Esophagus squamous epithelium (tissue), 5 donors: ENCODE results near the gene RPS29. TPM values are rescaled to one million over a fixed set of nuclear protein-coding genes. Genes with fewer than 3 reads are reported as not detected.
A peak's percentile ranks its signal among the peaks of the same experiment; 100 is the strongest.

ENCODE experiments used
- DNase-seq: peaks from one replicate; lab custom pipeline; 2025; lab: John Stamatoyannopoulos, UW
- H3K27ac ChIP-seq, 4 donors: fragments of 200-600 bp; sonication (generic); one replicate each; pipeline ENCODE4 v1.5.1; 2016 to 2019; ENCODE audit warnings: mild to moderate bottlenecking in 1 of 4
- H3K27me3 ChIP-seq, 4 donors: fragments of 200-600 bp; sonication (generic); 1 replicate in 3 of 4; 2 replicates in 1 of 4; pipeline versions ENCODE4 v1.5.1 to v1.6.0; 2017 to 2021; ENCODE audit warnings: antibody characterized with exemption in 1 of 4
- H3K36me3 ChIP-seq, 3 donors: fragments of 200-600 bp; sonication (generic); one replicate each; pipeline ENCODE4 v1.5.1; 2016 to 2019
- H3K4me1 ChIP-seq, 3 donors: fragments of 200-600 bp; sonication (generic); one replicate each; pipeline ENCODE4 v1.5.1; 2017 to 2019
- H3K4me3 ChIP-seq, 4 donors: fragments of 200-600 bp; sonication (generic); 1 replicate in 3 of 4; 2 replicates in 1 of 4; pipeline ENCODE4 v1.5.1; 2016 to 2019; ENCODE audit warnings: mild to moderate bottlenecking in 2 of 4, moderate library complexity in 1 of 4
- H3K9me3 ChIP-seq, 3 donors: fragments of 200-600 bp; sonication (generic); one replicate each; pipeline ENCODE4 v1.5.1; 2016 to 2019
- POLR2A ChIP-seq, 4 donors: fragments of 450-650 bp; IDR thresholded peaks; one replicate each; pipeline ENCODE4 v1.6.1; 2017; ENCODE audit warnings: antibody characterized with exemption in 4 of 4, mild to moderate bottlenecking in 4 of 4, moderate library complexity in 3 of 4
- WGBS, 2 donors: methylation state at CpG; one replicate each; pipeline ENCODE4 v1.1.5; 2018; 5-methylcytosine and 5-hydroxymethylcytosine counted together
- intact Hi-C: fragments of 100-400 bp; cut with DNase I; formaldehyde crosslinking; loops from one replicate; pipeline ENCODE4 v1.15.0; 2022
- total RNA-seq, 4 donors: library from RNA; depleted of rRNA; stranded (reverse); fragments of >200 nt; gene quantifications; one replicate each; pipeline ENCODE4 v1.1.0, GENCODE V29; 2016
- TF ChIP-seq, protein P1 (sequence below), 6 experiments: fragments of 450-650 bp in 4 of 6; fragments of 200-600 bp in 2 of 6; sonication (generic) in 2 of 6; IDR thresholded peaks; one replicate each; pipeline ENCODE4 v1.5.1; 2016 to 2019; ENCODE audit warnings: antibody characterized with exemption in 6 of 6, mild to moderate bottlenecking in 4 of 6, moderate library complexity in 4 of 6
- donor health status: DM: yes; HTN: yes; CAD: no.

The RPS29 gene
- over 10,000 TPM in 1 of 4 donors, 1,000 to 10,000 TPM in 2, 100 to 1,000 TPM in 1; 911 to 13,326 (median 8,997) TPM for total RNA-seq

- TF ChIP-seq POLR2A (IDR thresholded peaks at IDR 0.05), result peak in 3 of 4 donors; percentile 92 to 96 (median 94)
- TF ChIP-seq, protein P1, sequence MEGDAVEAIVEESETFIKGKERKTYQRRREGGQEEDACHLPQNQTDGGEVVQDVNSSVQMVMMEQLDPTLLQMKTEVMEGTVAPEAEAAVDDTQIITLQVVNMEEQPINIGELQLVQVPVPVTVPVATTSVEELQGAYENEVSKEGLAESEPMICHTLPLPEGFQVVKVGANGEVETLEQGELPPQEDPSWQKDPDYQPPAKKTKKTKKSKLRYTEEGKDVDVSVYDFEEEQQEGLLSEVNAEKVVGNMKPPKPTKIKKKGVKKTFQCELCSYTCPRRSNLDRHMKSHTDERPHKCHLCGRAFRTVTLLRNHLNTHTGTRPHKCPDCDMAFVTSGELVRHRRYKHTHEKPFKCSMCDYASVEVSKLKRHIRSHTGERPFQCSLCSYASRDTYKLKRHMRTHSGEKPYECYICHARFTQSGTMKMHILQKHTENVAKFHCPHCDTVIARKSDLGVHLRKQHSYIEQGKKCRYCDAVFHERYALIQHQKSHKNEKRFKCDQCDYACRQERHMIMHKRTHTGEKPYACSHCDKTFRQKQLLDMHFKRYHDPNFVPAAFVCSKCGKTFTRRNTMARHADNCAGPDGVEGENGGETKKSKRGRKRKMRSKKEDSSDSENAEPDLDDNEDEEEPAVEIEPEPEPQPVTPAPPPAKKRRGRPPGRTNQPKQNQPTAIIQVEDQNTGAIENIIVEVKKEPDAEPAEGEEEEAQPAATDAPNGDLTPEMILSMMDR (IDR thresholded peaks at IDR 0.05), result peak in 1 of 6 experiments; percentile 35
- Histone ChIP-seq H3K4me1 (peaks cover 9 to 42% (median 19%) of the 10 kb centered on the region in 3 donors), H3K27me3 (no peaks in the 10 kb centered on the region), H3K9me3 (no peaks in the 10 kb centered on the region), H3K4me3 (peak within 1 kb of the TSS; percentile 78 to 96 (median 94)), H3K36me3 (peaks cover 0 to 29% (median 0%) of the 10 kb centered on the region in 3 donors), H3K27ac (peak within 1 kb of the TSS; percentile 95 to 98 (median 96))
- intact Hi-C loops, result no loop called here
- WGBS, 2 donors, result 0 to 1% methylated on average over 39 to 48 of the region's 55 CpGs
- DNase-seq, result peak; percentile 89
Observed at GRCh38 chr14:49585803-49586672, at the start of gene RPS29. RPS29 (minus strand) TSS chr14:49586380; CDS start chr14:49586346, 34 bp downstream.

GRCh38 chr14:49634547-49635334 is 48.6 kb upstream of the RPS29 start, which contains the start of gene DNAAF2:
DNAAF2 (minus strand) TSS chr14:49635244; CDS start chr14:49635149, 95 bp downstream.
- intact Hi-C loops, result loop anchor here (5.0 kb wide), 1 partner anchor 133 kb away; the partner anchor contains the start of gene KLHDC2
- WGBS, 2 donors, result 0% methylated on average over 2 of the region's 80 CpGs; no CpG with 5 or more reads in 1 of the 2 donors
- peak within 1 kb of the TSS; percentile 94 to 99 (median 98) for H3K27ac ChIP-seq
- TF ChIP-seq, protein P1 (IDR thresholded peaks at IDR 0.05), result no peak
- no peak for TF ChIP-seq POLR2A (IDR thresholded peaks at IDR 0.05)
- H3K9me3 ChIP-seq, result no peaks in the 10 kb centered on the region
- H3K27me3 ChIP-seq, result no peaks in the 10 kb centered on the region
- peak; percentile 14 for DNase-seq
- peaks cover 0 to 28% (median 0%) of the 10 kb centered on the region in 3 donors for H3K36me3 ChIP-seq
- peaks cover 8 to 53% (median 32%) of the 10 kb centered on the region in 3 donors for H3K4me1 ChIP-seq
- H3K4me3 ChIP-seq, result peak within 1 kb of the TSS; percentile 90 to 99 (median 94)

- TF ChIP-seq POLR2A (IDR thresholded peaks at IDR 0.05), result peak in 2 of 4 donors; percentile 81 to 87
- TF ChIP-seq, protein P1 (IDR thresholded peaks at IDR 0.05), result peak; percentile 65 to 94 (median 81)
- Histone ChIP-seq H3K4me1 (peaks cover 8 to 53% (median 32%) of the 10 kb centered on the region in 3 donors), H3K27me3 (no peaks in the 10 kb centered on the region), H3K4me3 (peak overlapping the region; percentile 90 to 99 (median 94)), H3K27ac (peak overlapping the region; percentile 94 to 99 (median 98)), H3K9me3 (no peaks in the 10 kb centered on the region), H3K36me3 (peaks cover 0 to 25% (median 0%) of the 10 kb centered on the region in 3 donors)
- intact Hi-C loops, result loop anchor here (5.0 kb wide), 1 partner anchor 133 kb away; the partner anchor contains the start of gene KLHDC2
- DNase-seq, result peak; percentile 71
- WGBS, 2 donors, result 0% methylated on average over 5 of the region's 101 CpGs; no CpG with 5 or more reads in 1 of the 2 donors
Observed at GRCh38 chr14:49633640-49634546, 47.7 kb upstream of the RPS29 start.
